ENCODE measurements around the gene IRF9. TPM values are rescaled to one million over a fixed set of nuclear protein-coding genes. Genes with fewer than 3 reads are reported as not detected.

IRF9 gene
- total and polyA plus RNA-seq, 2 of the 13 experiments (the other 11 are each of a cell fraction or from before 2014, with no cell fraction given) = 14.9 to 49.7 TPM

- TF ChIP-seq ARID5B (CRISPR knock-in tag; IDR thresholded peaks at IDR 0.05) = no peak
- no peak for TF ChIP-seq ZBTB42 (CRISPR knock-in tag; IDR thresholded peaks at IDR 0.05)
- TF ChIP-seq KAT7 (CRISPR knock-in tag; IDR thresholded peaks at IDR 0.05; ENCODE audit: borderline replicate concordance) = no peak
- TF ChIP-seq HOXA7 (CRISPR knock-in tag; IDR thresholded peaks at IDR 0.05) = no peak
- 0 out of 2 replicates have a peak, but pooled peaks have one; percentile 20 for TF ChIP-seq ZFP90 (CRISPR knock-in tag; IDR thresholded peaks at IDR 0.05; ENCODE audit: borderline replicate concordance)
- TF ChIP-seq JUND (CRISPR knock-in tag; IDR thresholded peaks at IDR 0.05) = no peak
- peak; percentile 22; the same call in 1 of the 2 replicates for TF ChIP-seq RBAK (CRISPR knock-in tag; IDR thresholded peaks at IDR 0.05)
- no peak for TF ChIP-seq ZNF670 (CRISPR knock-in tag; IDR thresholded peaks at IDR 0.05; ENCODE audit: borderline replicate concordance)
- TF ChIP-seq PBX2 (CRISPR knock-in tag; IDR thresholded peaks at IDR 0.05) = 0 out of 2 replicates have a peak, but pooled peaks have one; percentile 20
- no peak for TF ChIP-seq THAP11 (CRISPR knock-in tag; IDR thresholded peaks at IDR 0.05)
- TF ChIP-seq MTA1 (CRISPR knock-in tag; IDR thresholded peaks at IDR 0.05; ENCODE audit: borderline replicate concordance) = peak; percentile 49; the same call in 1 of the 2 replicates
- TF ChIP-seq ZNF598 (CRISPR knock-in tag; IDR thresholded peaks at IDR 0.05; ENCODE audit: borderline replicate concordance) = no peak; the same call in 1 of the 2 replicates
- no peak for TF ChIP-seq ATF1 (CRISPR knock-in tag; IDR thresholded peaks at IDR 0.05)
- TF ChIP-seq GABPB1 (CRISPR knock-in tag; IDR thresholded peaks at IDR 0.05) = 0 out of 2 replicates have a peak, but pooled peaks have one; percentile 17
- TF ChIP-seq TCF12 (IDR thresholded peaks at IDR 0.05) = no peak
- no peak for TF ChIP-seq TCF12 (CRISPR knock-in tag; IDR thresholded peaks at IDR 0.05)
- no peak for TF ChIP-seq ETV5 (CRISPR knock-in tag; IDR thresholded peaks at IDR 0.05; ENCODE audit: borderline replicate concordance)
- TF ChIP-seq GPN1 (CRISPR knock-in tag; IDR thresholded peaks at IDR 0.05; ENCODE audit: borderline replicate concordance) = peak; percentile 61; the same call in 1 of the 2 replicates
- no peak for TF ChIP-seq ZNF34 (CRISPR knock-in tag; IDR thresholded peaks at IDR 0.05; ENCODE audit: borderline replicate concordance)
- TF ChIP-seq ZFP37 (CRISPR knock-in tag; IDR thresholded peaks at IDR 0.05; ENCODE audit: borderline replicate concordance) = no peak
- TF ChIP-seq ZNF749 (CRISPR knock-in tag; IDR thresholded peaks at IDR 0.05; ENCODE audit: borderline replicate concordance) = no peak
- 0 out of 2 replicates have a peak, but pooled peaks have one; percentile 41 for TF ChIP-seq ARNTL (CRISPR knock-in tag; IDR thresholded peaks at IDR 0.05)
Observed at GRCh38 chr14:24138396-24139271, 22.4 kb upstream of the IRF9 start (continued).

Data from HepG2 (cell line).